Neural progenitor cell (in vitro differentiated cells): ENCODE measurements around the gene CBX8.

Experiments
- CTCF ChIP-seq: fragments of 200-600 bp; sonication (generic); IDR thresholded peaks from 2 replicates; pipeline ENCODE4 v1.5.1; 2017; ENCODE audit warnings: antibody characterized with exemption, mild to moderate bottlenecking
- EZH2 ChIP-seq: fragments of 200-600 bp; sonication (generic); IDR thresholded peaks from 2 replicates; pipeline ENCODE4 v1.6.1; 2017; ENCODE audit warnings: antibody characterized with exemption, mild to moderate bottlenecking, moderate library complexity
- EZH2phosphoT487 ChIP-seq: fragments of 200-600 bp; sonication (generic); IDR thresholded peaks from 2 replicates; pipeline ENCODE4 v1.6.1; 2017; ENCODE audit warnings: antibody characterized with exemption

GRCh38 chr17:79843816-79844800 is 47.2 kb upstream of the CBX8 start:
- TF ChIP-seq CTCF = no peak
- TF ChIP-seq EZH2 = peak; percentile 54
- peak; percentile 59 for TF ChIP-seq EZH2phosphoT487
